ENCODE measurements around the gene PEX16. TPM values are rescaled to one million over a fixed set of nuclear protein-coding genes. Genes with fewer than 3 reads are reported as not detected.
"Not testable (repeated sequence)": the region's sequence is repeated elsewhere in the genome, so short reads cannot be mapped to it uniquely, and the experiment has no call there.

PEX16 gene
- total RNA-seq, 1 donor from 2014 or later: 20.7 TPM

GRCh38 chr11:45906965-45907611 is 10.6 kb downstream of the PEX16 start, which contains the start of gene FREY1:
TSS of gene FREY1 (minus strand) at chr11:45907271. CDS start at chr11:45907245, 26 bp downstream.
- no peak for DNase-seq (ENCODE audit: low spot score in 2 of 2, unreplicated experiment in 2 of 2)
- no peaks in the 10 kb centered on the region for H3K9me3 Mint-ChIP-seq
- no peak within 1 kb of the TSS for H3K27ac Mint-ChIP-seq
- no peaks in the 10 kb centered on the region for H3K4me1 Mint-ChIP-seq
- H3K36me3 Mint-ChIP-seq: peaks cover 5% of the 10 kb centered on the region
- H3K4me3 Mint-ChIP-seq: no peak within 1 kb of the TSS
- TF ChIP-seq CTCF (IDR thresholded peaks at IDR 0.05; ENCODE audit: unreplicated experiment): no peak
- H3K27me3 Mint-ChIP-seq (ENCODE audit: low read depth): no peaks in the 10 kb centered on the region

- Mint-ChIP-seq H3K36me3 (peaks cover 1% of the 10 kb centered on the region), H3K4me1 (no peaks in the 10 kb centered on the region), H3K4me3 (no peak overlapping the region), H3K27ac (no peak overlapping the region), H3K27me3 (ENCODE audit: low read depth) (no peaks in the 10 kb centered on the region), H3K9me3 (no peaks in the 10 kb centered on the region)
- DNase-seq (ENCODE audit: low spot score in 2 of 2, unreplicated experiment in 2 of 2): no peak
- no peak for TF ChIP-seq CTCF (IDR thresholded peaks at IDR 0.05; ENCODE audit: unreplicated experiment)
These were observed 11.5 kb downstream of the PEX16 start for GRCh38 chr11:45906096-45906682.

- H3K4me3 Mint-ChIP-seq; H3K27ac Mint-ChIP-seq; DNase-seq (ENCODE audit: low spot score in 2 of 2, unreplicated experiment in 2 of 2); H3K9me3 Mint-ChIP-seq; H3K4me1 Mint-ChIP-seq; H3K27me3 Mint-ChIP-seq (ENCODE audit: low read depth); H3K36me3 Mint-ChIP-seq: not testable (repeated sequence)
These were observed 12.1 kb downstream of the PEX16 start for GRCh38 chr11:45905576-45905975.

GRCh38 chr11:45905095-45905494 is 12.6 kb downstream of the PEX16 start:
- no peak for DNase-seq (ENCODE audit: low spot score in 2 of 2, unreplicated experiment in 2 of 2)
- H3K9me3 Mint-ChIP-seq: no peaks in the 10 kb centered on the region
- H3K27ac Mint-ChIP-seq: no peak overlapping the region
- H3K27me3 Mint-ChIP-seq (ENCODE audit: low read depth): peaks cover 5% of the 10 kb centered on the region
- no peak overlapping the region for H3K4me3 Mint-ChIP-seq
- no peaks in the 10 kb centered on the region for H3K36me3 Mint-ChIP-seq
- H3K4me1 Mint-ChIP-seq: peaks cover 8% of the 10 kb centered on the region
- no peak for TF ChIP-seq CTCF (IDR thresholded peaks at IDR 0.05; ENCODE audit: unreplicated experiment)

- Mint-ChIP-seq H3K36me3 (no peaks in the 10 kb centered on the region), H3K4me3 (no peak overlapping the region), H3K27me3 (ENCODE audit: low read depth) (peaks cover 5% of the 10 kb centered on the region), H3K9me3 (no peaks in the 10 kb centered on the region), H3K27ac (no peak overlapping the region), H3K4me1 (peaks cover 8% of the 10 kb centered on the region)
- DNase-seq (ENCODE audit: low spot score in 2 of 2, unreplicated experiment in 2 of 2): no peak
- no peak for TF ChIP-seq CTCF (IDR thresholded peaks at IDR 0.05; ENCODE audit: unreplicated experiment)
These were observed 13.3 kb downstream of the PEX16 start for GRCh38 chr11:45904309-45904915.
